ENCODE results near the gene KCNJ3. TPM values are rescaled to one million over a fixed set of nuclear protein-coding genes. Genes with fewer than 3 reads are reported as not detected.

The KCNJ3 gene
- total RNA-seq, 1 experiment from 2014 or later = 0.31 TPM

GRCh38 chr2:154898269-154898668, 199.8 kb downstream of the KCNJ3 start:
- H3K27me3 Mint-ChIP-seq (ENCODE audit: low read depth) = no peaks in the 10 kb centered on the region
- no peak for DNase-seq (ENCODE audit: low spot score)
- CTCF ChIA-PET = no interaction called here
- H3K36me3 Mint-ChIP-seq = no peaks in the 10 kb centered on the region
- H3K4me1 Mint-ChIP-seq = no peaks in the 10 kb centered on the region
- ATAC-seq = no peak
- H3K4me3 Mint-ChIP-seq = no peak overlapping the region
- no peaks in the 10 kb centered on the region for H3K9me3 Mint-ChIP-seq
- POLR2A ChIA-PET = no interaction called here
- no peak overlapping the region for H3K27ac Mint-ChIP-seq
- TF ChIP-seq, protein P1, sequence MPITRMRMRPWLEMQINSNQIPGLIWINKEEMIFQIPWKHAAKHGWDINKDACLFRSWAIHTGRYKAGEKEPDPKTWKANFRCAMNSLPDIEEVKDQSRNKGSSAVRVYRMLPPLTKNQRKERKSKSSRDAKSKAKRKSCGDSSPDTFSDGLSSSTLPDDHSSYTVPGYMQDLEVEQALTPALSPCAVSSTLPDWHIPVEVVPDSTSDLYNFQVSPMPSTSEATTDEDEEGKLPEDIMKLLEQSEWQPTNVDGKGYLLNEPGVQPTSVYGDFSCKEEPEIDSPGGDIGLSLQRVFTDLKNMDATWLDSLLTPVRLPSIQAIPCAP (CRISPR knock-in tag; IDR thresholded peaks at IDR 0.05) = no peak
- TF ChIP-seq, protein P2, sequence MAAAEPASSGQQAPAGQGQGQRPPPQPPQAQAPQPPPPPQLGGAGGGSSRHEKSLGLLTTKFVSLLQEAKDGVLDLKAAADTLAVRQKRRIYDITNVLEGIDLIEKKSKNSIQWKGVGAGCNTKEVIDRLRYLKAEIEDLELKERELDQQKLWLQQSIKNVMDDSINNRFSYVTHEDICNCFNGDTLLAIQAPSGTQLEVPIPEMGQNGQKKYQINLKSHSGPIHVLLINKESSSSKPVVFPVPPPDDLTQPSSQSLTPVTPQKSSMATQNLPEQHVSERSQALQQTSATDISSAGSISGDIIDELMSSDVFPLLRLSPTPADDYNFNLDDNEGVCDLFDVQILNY (CRISPR knock-in tag; IDR thresholded peaks at IDR 0.05) = no peak
- TF ChIP-seq ZNF396 (CRISPR knock-in tag; IDR thresholded peaks at IDR 0.05; ENCODE audit: borderline replicate concordance) = no peak
- no peak for TF ChIP-seq GRHL2 (CRISPR knock-in tag; IDR thresholded peaks at IDR 0.05; ENCODE audit: insufficient replicate concordance, severe bottlenecking)
- TF ChIP-seq ETV6 (CRISPR knock-in tag; IDR thresholded peaks at IDR 0.05) = no peak
- no peak for TF ChIP-seq NR2C2 (CRISPR knock-in tag; IDR thresholded peaks at IDR 0.05)
- TF ChIP-seq SMAD4 (CRISPR knock-in tag; IDR thresholded peaks at IDR 0.05) = no peak
- no peak for TF ChIP-seq PREB (CRISPR knock-in tag; IDR thresholded peaks at IDR 0.05; ENCODE audit: borderline replicate concordance)
- no peak for TF ChIP-seq ZNF138 (CRISPR knock-in tag; conservative IDR thresholded peaks at IDR 0.05)
- TF ChIP-seq ZNF121 (CRISPR knock-in tag; IDR thresholded peaks at IDR 0.05) = no peak
- TF ChIP-seq, protein P3, sequence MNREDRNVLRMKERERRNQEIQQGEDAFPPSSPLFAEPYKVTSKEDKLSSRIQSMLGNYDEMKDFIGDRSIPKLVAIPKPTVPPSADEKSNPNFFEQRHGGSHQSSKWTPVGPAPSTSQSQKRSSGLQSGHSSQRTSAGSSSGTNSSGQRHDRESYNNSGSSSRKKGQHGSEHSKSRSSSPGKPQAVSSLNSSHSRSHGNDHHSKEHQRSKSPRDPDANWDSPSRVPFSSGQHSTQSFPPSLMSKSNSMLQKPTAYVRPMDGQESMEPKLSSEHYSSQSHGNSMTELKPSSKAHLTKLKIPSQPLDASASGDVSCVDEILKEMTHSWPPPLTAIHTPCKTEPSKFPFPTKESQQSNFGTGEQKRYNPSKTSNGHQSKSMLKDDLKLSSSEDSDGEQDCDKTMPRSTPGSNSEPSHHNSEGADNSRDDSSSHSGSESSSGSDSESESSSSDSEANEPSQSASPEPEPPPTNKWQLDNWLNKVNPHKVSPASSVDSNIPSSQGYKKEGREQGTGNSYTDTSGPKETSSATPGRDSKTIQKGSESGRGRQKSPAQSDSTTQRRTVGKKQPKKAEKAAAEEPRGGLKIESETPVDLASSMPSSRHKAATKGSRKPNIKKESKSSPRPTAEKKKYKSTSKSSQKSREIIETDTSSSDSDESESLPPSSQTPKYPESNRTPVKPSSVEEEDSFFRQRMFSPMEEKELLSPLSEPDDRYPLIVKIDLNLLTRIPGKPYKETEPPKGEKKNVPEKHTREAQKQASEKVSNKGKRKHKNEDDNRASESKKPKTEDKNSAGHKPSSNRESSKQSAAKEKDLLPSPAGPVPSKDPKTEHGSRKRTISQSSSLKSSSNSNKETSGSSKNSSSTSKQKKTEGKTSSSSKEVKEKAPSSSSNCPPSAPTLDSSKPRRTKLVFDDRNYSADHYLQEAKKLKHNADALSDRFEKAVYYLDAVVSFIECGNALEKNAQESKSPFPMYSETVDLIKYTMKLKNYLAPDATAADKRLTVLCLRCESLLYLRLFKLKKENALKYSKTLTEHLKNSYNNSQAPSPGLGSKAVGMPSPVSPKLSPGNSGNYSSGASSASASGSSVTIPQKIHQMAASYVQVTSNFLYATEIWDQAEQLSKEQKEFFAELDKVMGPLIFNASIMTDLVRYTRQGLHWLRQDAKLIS (CRISPR knock-in tag; IDR thresholded peaks at IDR 0.05; ENCODE audit: borderline replicate concordance) = no peak
- TF ChIP-seq JUN (CRISPR knock-in tag; IDR thresholded peaks at IDR 0.05) = no peak
- TF ChIP-seq NFYB (CRISPR knock-in tag; conservative IDR thresholded peaks at IDR 0.05; ENCODE audit: low read depth) = no peak
- no peak for TF ChIP-seq MLX (CRISPR knock-in tag; IDR thresholded peaks at IDR 0.05)
- TF ChIP-seq, protein P4, sequence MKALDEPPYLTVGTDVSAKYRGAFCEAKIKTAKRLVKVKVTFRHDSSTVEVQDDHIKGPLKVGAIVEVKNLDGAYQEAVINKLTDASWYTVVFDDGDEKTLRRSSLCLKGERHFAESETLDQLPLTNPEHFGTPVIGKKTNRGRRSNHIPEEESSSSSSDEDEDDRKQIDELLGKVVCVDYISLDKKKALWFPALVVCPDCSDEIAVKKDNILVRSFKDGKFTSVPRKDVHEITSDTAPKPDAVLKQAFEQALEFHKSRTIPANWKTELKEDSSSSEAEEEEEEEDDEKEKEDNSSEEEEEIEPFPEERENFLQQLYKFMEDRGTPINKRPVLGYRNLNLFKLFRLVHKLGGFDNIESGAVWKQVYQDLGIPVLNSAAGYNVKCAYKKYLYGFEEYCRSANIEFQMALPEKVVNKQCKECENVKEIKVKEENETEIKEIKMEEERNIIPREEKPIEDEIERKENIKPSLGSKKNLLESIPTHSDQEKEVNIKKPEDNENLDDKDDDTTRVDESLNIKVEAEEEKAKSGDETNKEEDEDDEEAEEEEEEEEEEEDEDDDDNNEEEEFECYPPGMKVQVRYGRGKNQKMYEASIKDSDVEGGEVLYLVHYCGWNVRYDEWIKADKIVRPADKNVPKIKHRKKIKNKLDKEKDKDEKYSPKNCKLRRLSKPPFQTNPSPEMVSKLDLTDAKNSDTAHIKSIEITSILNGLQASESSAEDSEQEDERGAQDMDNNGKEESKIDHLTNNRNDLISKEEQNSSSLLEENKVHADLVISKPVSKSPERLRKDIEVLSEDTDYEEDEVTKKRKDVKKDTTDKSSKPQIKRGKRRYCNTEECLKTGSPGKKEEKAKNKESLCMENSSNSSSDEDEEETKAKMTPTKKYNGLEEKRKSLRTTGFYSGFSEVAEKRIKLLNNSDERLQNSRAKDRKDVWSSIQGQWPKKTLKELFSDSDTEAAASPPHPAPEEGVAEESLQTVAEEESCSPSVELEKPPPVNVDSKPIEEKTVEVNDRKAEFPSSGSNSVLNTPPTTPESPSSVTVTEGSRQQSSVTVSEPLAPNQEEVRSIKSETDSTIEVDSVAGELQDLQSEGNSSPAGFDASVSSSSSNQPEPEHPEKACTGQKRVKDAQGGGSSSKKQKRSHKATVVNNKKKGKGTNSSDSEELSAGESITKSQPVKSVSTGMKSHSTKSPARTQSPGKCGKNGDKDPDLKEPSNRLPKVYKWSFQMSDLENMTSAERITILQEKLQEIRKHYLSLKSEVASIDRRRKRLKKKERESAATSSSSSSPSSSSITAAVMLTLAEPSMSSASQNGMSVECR (CRISPR knock-in tag; IDR thresholded peaks at IDR 0.05; ENCODE audit: borderline replicate concordance) = no peak
- no peak for TF ChIP-seq TP53 (CRISPR knock-in tag; IDR thresholded peaks at IDR 0.05)
- no peak for TF ChIP-seq ATF3 (CRISPR knock-in tag; conservative IDR thresholded peaks at IDR 0.05)
- TF ChIP-seq, protein P5, sequence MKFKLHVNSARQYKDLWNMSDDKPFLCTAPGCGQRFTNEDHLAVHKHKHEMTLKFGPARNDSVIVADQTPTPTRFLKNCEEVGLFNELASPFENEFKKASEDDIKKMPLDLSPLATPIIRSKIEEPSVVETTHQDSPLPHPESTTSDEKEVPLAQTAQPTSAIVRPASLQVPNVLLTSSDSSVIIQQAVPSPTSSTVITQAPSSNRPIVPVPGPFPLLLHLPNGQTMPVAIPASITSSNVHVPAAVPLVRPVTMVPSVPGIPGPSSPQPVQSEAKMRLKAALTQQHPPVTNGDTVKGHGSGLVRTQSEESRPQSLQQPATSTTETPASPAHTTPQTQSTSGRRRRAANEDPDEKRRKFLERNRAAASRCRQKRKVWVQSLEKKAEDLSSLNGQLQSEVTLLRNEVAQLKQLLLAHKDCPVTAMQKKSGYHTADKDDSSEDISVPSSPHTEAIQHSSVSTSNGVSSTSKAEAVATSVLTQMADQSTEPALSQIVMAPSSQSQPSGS (CRISPR knock-in tag; IDR thresholded peaks at IDR 0.05; ENCODE audit: borderline replicate concordance, low read depth) = no peak
- no peak for TF ChIP-seq USF2 (CRISPR knock-in tag; IDR thresholded peaks at IDR 0.05)

Measured in WTC11 (cell line).